Measurements from ENCODE around the gene KCNIP2. TPM values are rescaled to one million over a fixed set of nuclear protein-coding genes. Genes with fewer than 3 reads are reported as not detected.

Gene KCNIP2
- total and polyA plus RNA-seq, 2 of the 13 experiments (the other 11 are each of a cell fraction or from before 2014, with no cell fraction given) = 0.42 to 0.70 TPM

DNA sequence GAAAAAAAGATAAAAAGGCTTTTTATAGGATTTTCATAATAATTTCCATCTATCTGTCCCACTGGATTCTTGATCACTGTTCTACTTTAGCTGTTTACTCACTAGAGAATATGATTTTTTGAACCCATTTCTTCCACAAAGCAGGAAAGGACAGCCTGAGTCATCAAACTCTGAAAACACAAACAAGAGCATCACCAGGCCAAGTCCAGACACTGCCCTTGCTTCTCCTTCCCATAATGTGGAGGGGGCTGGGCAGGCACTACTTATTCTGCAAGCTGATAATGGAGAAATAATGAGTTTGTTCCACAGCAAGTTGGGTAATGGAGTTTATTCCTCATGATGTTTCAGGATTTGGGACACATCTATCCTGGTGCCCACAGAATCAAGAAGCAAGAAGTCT, 13.0 kb upstream of the KCNIP2 start:
- intact Hi-C loops (cut with micrococcal nuclease; ENCODE audit: unreplicated experiment) (no loop called here), in situ Hi-C loops (cut with HindIII; ENCODE audit: extremely low pct_ligation_motif_present, low pct_unique_long_range_greater_than_20kb) (no loop called here)
- Histone ChIP-seq H3K4me2 (ENCODE audit: low read depth, low read length) (no peak overlapping the region), H3K4me3 (replicated peaks in 1 of 3; ENCODE audit: insufficient read depth in 1 of 3, low read depth in 2 of 3, low read length in 3 of 3) (no peak overlapping the region), H3K79me2 (ENCODE audit: insufficient read depth, low read length) (no peaks in the 10 kb centered on the region), H3K36me3 (replicated peaks in 1 of 2; ENCODE audit: control insufficient read depth in 1 of 2, insufficient read depth in 2 of 2, low read length in 2 of 2) (no peaks in the 10 kb centered on the region), H2AFZ (ENCODE audit: low read length) (no peak overlapping the region), H3K27ac (ENCODE audit: extremely low read length, insufficient read depth, low read length) (no peak overlapping the region), H4K20me1 (ENCODE audit: insufficient read depth, low read length) (no peaks in the 10 kb centered on the region), H3K27me3 (ENCODE audit: control insufficient read depth in 1 of 2, insufficient read depth in 2 of 2, low read length in 2 of 2) (no peaks in the 10 kb centered on the region), H3K9me3 (ENCODE audit: low read length) (no peaks in the 10 kb centered on the region), H3K9ac (ENCODE audit: insufficient read depth, low read depth, low read length) (no peak overlapping the region), H3K4me1 (ENCODE audit: insufficient read depth, low read length) (peaks cover 6% of the 10 kb centered on the region; the same call in 1 of the 2 replicates)
- CTCF ChIA-PET (ENCODE audit: low intra/inter-chr PET ratio, low total read pairs) = no interaction called here
- POLR2A ChIA-PET = no interaction called here
- DNase-seq (ENCODE audit: low spot score) = no peak
- ATAC-seq = no peak
- FAIRE-seq = no peak
- BruUV-seq (replicated peaks) = no TSS peak
- no peak for TF ChIP-seq ATRX (CRISPR knock-in tag; IDR thresholded peaks at IDR 0.05; ENCODE audit: borderline replicate concordance)
- TF ChIP-seq ZNF792 (CRISPR knock-in tag; IDR thresholded peaks at IDR 0.05) = no peak
- TF ChIP-seq, protein P1, sequence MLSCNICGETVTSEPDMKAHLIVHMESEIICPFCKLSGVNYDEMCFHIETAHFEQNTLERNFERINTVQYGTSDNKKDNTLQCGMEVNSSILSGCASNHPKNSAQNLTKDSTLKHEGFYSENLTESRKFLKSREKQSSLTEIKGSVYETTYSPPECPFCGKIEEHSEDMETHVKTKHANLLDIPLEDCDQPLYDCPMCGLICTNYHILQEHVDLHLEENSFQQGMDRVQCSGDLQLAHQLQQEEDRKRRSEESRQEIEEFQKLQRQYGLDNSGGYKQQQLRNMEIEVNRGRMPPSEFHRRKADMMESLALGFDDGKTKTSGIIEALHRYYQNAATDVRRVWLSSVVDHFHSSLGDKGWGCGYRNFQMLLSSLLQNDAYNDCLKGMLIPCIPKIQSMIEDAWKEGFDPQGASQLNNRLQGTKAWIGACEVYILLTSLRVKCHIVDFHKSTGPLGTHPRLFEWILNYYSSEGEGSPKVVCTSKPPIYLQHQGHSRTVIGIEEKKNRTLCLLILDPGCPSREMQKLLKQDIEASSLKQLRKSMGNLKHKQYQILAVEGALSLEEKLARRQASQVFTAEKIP (CRISPR knock-in tag; IDR thresholded peaks at IDR 0.05; ENCODE audit: borderline replicate concordance) = no peak
- TF ChIP-seq ZMYM4 (CRISPR knock-in tag; IDR thresholded peaks at IDR 0.05) = no peak
- no peak for TF ChIP-seq STAG1 (CRISPR knock-in tag; IDR thresholded peaks at IDR 0.05)
- TF ChIP-seq ZZZ3 (CRISPR knock-in tag; IDR thresholded peaks at IDR 0.05; ENCODE audit: borderline replicate concordance) = no peak
- TF ChIP-seq HOXA7 (CRISPR knock-in tag; IDR thresholded peaks at IDR 0.05) = no peak
- no peak for TF ChIP-seq ARID2 (CRISPR knock-in tag; IDR thresholded peaks at IDR 0.05; ENCODE audit: borderline replicate concordance)
- TF ChIP-seq, protein P2, sequence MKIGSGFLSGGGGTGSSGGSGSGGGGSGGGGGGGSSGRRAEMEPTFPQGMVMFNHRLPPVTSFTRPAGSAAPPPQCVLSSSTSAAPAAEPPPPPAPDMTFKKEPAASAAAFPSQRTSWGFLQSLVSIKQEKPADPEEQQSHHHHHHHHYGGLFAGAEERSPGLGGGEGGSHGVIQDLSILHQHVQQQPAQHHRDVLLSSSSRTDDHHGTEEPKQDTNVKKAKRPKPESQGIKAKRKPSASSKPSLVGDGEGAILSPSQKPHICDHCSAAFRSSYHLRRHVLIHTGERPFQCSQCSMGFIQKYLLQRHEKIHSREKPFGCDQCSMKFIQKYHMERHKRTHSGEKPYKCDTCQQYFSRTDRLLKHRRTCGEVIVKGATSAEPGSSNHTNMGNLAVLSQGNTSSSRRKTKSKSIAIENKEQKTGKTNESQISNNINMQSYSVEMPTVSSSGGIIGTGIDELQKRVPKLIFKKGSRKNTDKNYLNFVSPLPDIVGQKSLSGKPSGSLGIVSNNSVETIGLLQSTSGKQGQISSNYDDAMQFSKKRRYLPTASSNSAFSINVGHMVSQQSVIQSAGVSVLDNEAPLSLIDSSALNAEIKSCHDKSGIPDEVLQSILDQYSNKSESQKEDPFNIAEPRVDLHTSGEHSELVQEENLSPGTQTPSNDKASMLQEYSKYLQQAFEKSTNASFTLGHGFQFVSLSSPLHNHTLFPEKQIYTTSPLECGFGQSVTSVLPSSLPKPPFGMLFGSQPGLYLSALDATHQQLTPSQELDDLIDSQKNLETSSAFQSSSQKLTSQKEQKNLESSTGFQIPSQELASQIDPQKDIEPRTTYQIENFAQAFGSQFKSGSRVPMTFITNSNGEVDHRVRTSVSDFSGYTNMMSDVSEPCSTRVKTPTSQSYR (CRISPR knock-in tag; IDR thresholded peaks at IDR 0.05; ENCODE audit: borderline replicate concordance) = no peak
- no peak for TF ChIP-seq SP5 (CRISPR knock-in tag; IDR thresholded peaks at IDR 0.05; ENCODE audit: borderline replicate concordance, low read depth)
- no peak for TF ChIP-seq ESRRA (CRISPR knock-in tag; IDR thresholded peaks at IDR 0.05; ENCODE audit: low read depth)
